ENCODE results near the gene RNGTT.
"Not testable (repeated sequence)": the region's sequence is repeated elsewhere in the genome, so short reads cannot be mapped to it uniquely, and the experiment has no call there.

The RNGTT gene

GRCh38 chr6:88728756-88729155 lies 234.7 kb downstream of the RNGTT start:
- no peaks in the 10 kb centered on the region for H3K27me3 ChIP-seq (ENCODE audit: insufficient read depth, low read length, poor library complexity, severe bottlenecking)
- H2AFZ ChIP-seq (ENCODE audit: low read length) = no peak overlapping the region
- H3K4me1 ChIP-seq (ENCODE audit: insufficient read depth, low read length, poor library complexity, severe bottlenecking) = peaks cover 4% of the 10 kb centered on the region
- H3K9me2 ChIP-seq (replicated peaks; ENCODE audit: low read depth, low read length) = no peaks in the 10 kb centered on the region
- no peaks in the 10 kb centered on the region for H3K79me2 ChIP-seq (ENCODE audit: insufficient read depth, low read length)
- TF ChIP-seq CTCF (conservative IDR thresholded peaks at IDR 0.05; ENCODE audit: low read length) (no peak), EZH2phosphoT487 (IDR thresholded peaks at IDR 0.05; ENCODE audit: borderline replicate concordance) (no peak)
- H3F3A ChIP-seq (ENCODE audit: low read depth) = no peaks in the 10 kb centered on the region
- H3K9ac ChIP-seq (ENCODE audit: low read depth, low read length, poor library complexity, severe bottlenecking) = no peak overlapping the region
- H3K4me3 ChIP-seq (ENCODE audit: low read length, poor library complexity, severe bottlenecking) = no peak overlapping the region
- no peak overlapping the region for H3K4me2 ChIP-seq (ENCODE audit: low read depth, low read length, poor library complexity, severe bottlenecking)
- no peaks in the 10 kb centered on the region for H3K36me3 ChIP-seq (ENCODE audit: insufficient read depth, low read length)
- H3K9me3 ChIP-seq (ENCODE audit: insufficient read depth, low read depth, low read length) = no peaks in the 10 kb centered on the region
- no peaks in the 10 kb centered on the region for H4K20me1 ChIP-seq (ENCODE audit: insufficient read depth, low read length, poor library complexity, severe bottlenecking)

GRCh38 chr6:88726409-88726808 lies 237.0 kb downstream of the RNGTT start:
- not testable (repeated sequence) for H3K4me3 ChIP-seq (ENCODE audit: low read length, poor library complexity, severe bottlenecking); H2AFZ ChIP-seq (ENCODE audit: low read length); H3K9me3 ChIP-seq (ENCODE audit: insufficient read depth, low read depth, low read length); H3K4me2 ChIP-seq (ENCODE audit: low read depth, low read length, poor library complexity, severe bottlenecking); H3K36me3 ChIP-seq (ENCODE audit: insufficient read depth, low read length); H3K79me2 ChIP-seq (ENCODE audit: insufficient read depth, low read length); H3K9me2 ChIP-seq (replicated peaks; ENCODE audit: low read depth, low read length); H3K9ac ChIP-seq (ENCODE audit: low read depth, low read length, poor library complexity, severe bottlenecking); H3K27me3 ChIP-seq (ENCODE audit: insufficient read depth, low read length, poor library complexity, severe bottlenecking); H3K4me1 ChIP-seq (ENCODE audit: insufficient read depth, low read length, poor library complexity, severe bottlenecking); H4K20me1 ChIP-seq (ENCODE audit: insufficient read depth, low read length, poor library complexity, severe bottlenecking); H3F3A ChIP-seq (ENCODE audit: low read depth)

- Histone ChIP-seq H3K9me2 (replicated peaks; ENCODE audit: low read depth, low read length) (no peaks in the 10 kb centered on the region), H3K36me3 (ENCODE audit: insufficient read depth, low read length) (no peaks in the 10 kb centered on the region), H3F3A (ENCODE audit: low read depth) (no peaks in the 10 kb centered on the region), H4K20me1 (ENCODE audit: insufficient read depth, low read length, poor library complexity, severe bottlenecking) (no peaks in the 10 kb centered on the region), H3K9me3 (ENCODE audit: insufficient read depth, low read depth, low read length) (no peaks in the 10 kb centered on the region), H3K4me3 (ENCODE audit: low read length, poor library complexity, severe bottlenecking) (no peak overlapping the region), H3K4me1 (ENCODE audit: insufficient read depth, low read length, poor library complexity, severe bottlenecking) (peaks cover 4% of the 10 kb centered on the region), H2AFZ (ENCODE audit: low read length) (no peak overlapping the region), H3K4me2 (ENCODE audit: low read depth, low read length, poor library complexity, severe bottlenecking) (no peak overlapping the region), H3K27me3 (ENCODE audit: insufficient read depth, low read length, poor library complexity, severe bottlenecking) (no peaks in the 10 kb centered on the region), H3K79me2 (ENCODE audit: insufficient read depth, low read length) (no peaks in the 10 kb centered on the region), H3K9ac (ENCODE audit: low read depth, low read length, poor library complexity, severe bottlenecking) (no peak overlapping the region)
- TF ChIP-seq EZH2phosphoT487 (IDR thresholded peaks at IDR 0.05; ENCODE audit: borderline replicate concordance) (no peak), CTCF (conservative IDR thresholded peaks at IDR 0.05; ENCODE audit: low read length) (peak; percentile 56)
Observed at GRCh38 chr6:88725111-88725975, 238.1 kb downstream of the RNGTT start.

- Histone ChIP-seq H3K27me3 (ENCODE audit: insufficient read depth, low read length, poor library complexity, severe bottlenecking) (no peaks in the 10 kb centered on the region), H3F3A (ENCODE audit: low read depth) (no peaks in the 10 kb centered on the region), H3K4me1 (ENCODE audit: insufficient read depth, low read length, poor library complexity, severe bottlenecking) (peaks cover 4% of the 10 kb centered on the region), H3K4me2 (ENCODE audit: low read depth, low read length, poor library complexity, severe bottlenecking) (no peak overlapping the region), H3K9ac (ENCODE audit: low read depth, low read length, poor library complexity, severe bottlenecking) (no peak overlapping the region), H2AFZ (ENCODE audit: low read length) (no peak overlapping the region), H3K79me2 (ENCODE audit: insufficient read depth, low read length) (no peaks in the 10 kb centered on the region), H3K4me3 (ENCODE audit: low read length, poor library complexity, severe bottlenecking) (no peak overlapping the region), H4K20me1 (ENCODE audit: insufficient read depth, low read length, poor library complexity, severe bottlenecking) (no peaks in the 10 kb centered on the region), H3K9me3 (ENCODE audit: insufficient read depth, low read depth, low read length) (no peaks in the 10 kb centered on the region), H3K9me2 (replicated peaks; ENCODE audit: low read depth, low read length) (no peaks in the 10 kb centered on the region), H3K36me3 (ENCODE audit: insufficient read depth, low read length) (no peaks in the 10 kb centered on the region)
- TF ChIP-seq EZH2phosphoT487 (IDR thresholded peaks at IDR 0.05; ENCODE audit: borderline replicate concordance) = no peak
- no peak for TF ChIP-seq CTCF (conservative IDR thresholded peaks at IDR 0.05; ENCODE audit: low read length)
Observed at GRCh38 chr6:88722686-88723085, 240.7 kb downstream of the RNGTT start.

GRCh38 chr6:88716399-88716798 lies 247.0 kb downstream of the RNGTT start:
- H3K9me3 ChIP-seq (ENCODE audit: insufficient read depth, low read depth, low read length); H3K79me2 ChIP-seq (ENCODE audit: insufficient read depth, low read length); H3K9me2 ChIP-seq (replicated peaks; ENCODE audit: low read depth, low read length); H3K4me1 ChIP-seq (ENCODE audit: insufficient read depth, low read length, poor library complexity, severe bottlenecking); H3K36me3 ChIP-seq (ENCODE audit: insufficient read depth, low read length); H3F3A ChIP-seq (ENCODE audit: low read depth); H3K27me3 ChIP-seq (ENCODE audit: insufficient read depth, low read length, poor library complexity, severe bottlenecking); H3K9ac ChIP-seq (ENCODE audit: low read depth, low read length, poor library complexity, severe bottlenecking); H4K20me1 ChIP-seq (ENCODE audit: insufficient read depth, low read length, poor library complexity, severe bottlenecking); H2AFZ ChIP-seq (ENCODE audit: low read length); H3K4me3 ChIP-seq (ENCODE audit: low read length, poor library complexity, severe bottlenecking); H3K4me2 ChIP-seq (ENCODE audit: low read depth, low read length, poor library complexity, severe bottlenecking): not testable (repeated sequence)

All from Loucy (cell line).